GM12878 (cell line): Measurements from ENCODE around the gene TRPV5. TPM values are rescaled to one million over a fixed set of nuclear protein-coding genes. Genes with fewer than 3 reads are reported as not detected.

Experiments used
- ATAC-seq: fragments of 200-7000 bp; cut with Tn5 transposase; 3 replicates; pipeline ENCODE4 v1.9.1; 2020; ENCODE audit warnings: mild to moderate bottlenecking, moderate library complexity
- BruUV-seq: library from RNA; stranded (reverse); fragments of 400-500 nt; replicated peaks from 2 replicates; lab custom pipeline; 2021; lab: Mats Ljungman, UMichigan
- CTCF ChIA-PET: fragments of 300-600 bp; sonication (Branson Sonifier 250); formaldehyde crosslinking; extraction: SDS; loops from one replicate; lab custom pipeline; 2021; ENCODE audit warnings: inconsistent platforms; lab: Yijun Ruan, JAX
- POLR2A ChIA-PET: fragments of 350-600 bp; formaldehyde crosslinking; extraction: SDS; loops from one replicate; lab custom pipeline; 2021; ENCODE audit warnings: inconsistent platforms; lab: Charles Lee
- RAD21 ChIA-PET: fragments of 300-600 bp; sonication (Branson Sonifier 250); formaldehyde crosslinking; loops from one replicate; lab custom pipeline; 2023; ENCODE audit warnings: antibody characterized with exemption; ENCODE audit not compliant: unreplicated experiment; lab: Charles Lee
- SMC1A ChIA-PET: fragments of 300-600 bp; sonication (Branson Sonifier 250); formaldehyde crosslinking; loops from one replicate; lab custom pipeline; 2023; ENCODE audit not compliant: unreplicated experiment, uncharacterized antibody; lab: Charles Lee
- DNase-seq: peaks from one replicate; pipeline ENCODE4 v3.0.0-alpha.2; 2011; ENCODE audit warnings: low read depth, low spot score
- FAIRE-seq: peaks from 3 replicates; lab custom pipeline; 2011; peaks lifted over from hg19 to GRCh38; lab: Jason Lieb, UNC
- H2AFZ ChIP-seq: 2 replicates; pipeline ENCODE4 v1.6.0; 2011; ENCODE audit warnings: low read depth, low read length, control low read depth; ENCODE audit not compliant: control insufficient read depth
- H3K27ac ChIP-seq: 2 replicates; pipeline ENCODE4 v1.5.1; 2011; ENCODE audit warnings: control low read depth; ENCODE audit not compliant: control insufficient read depth, insufficient read depth
- H3K27me3 ChIP-seq, 2 experiments: replicated peaks in 1 of 2; 2 replicates each; pipeline versions ENCODE4 v1.6.0 to v1.6.1; 2011; ENCODE audit warnings: low read length in 1 of 2; ENCODE audit not compliant: control insufficient read depth in 2 of 2, insufficient read depth in 2 of 2
- H3K36me3 ChIP-seq, 2 experiments: 2 replicates each; pipeline ENCODE4 v1.5.1; 2011; ENCODE audit warnings: low read length in 1 of 2; ENCODE audit not compliant: control insufficient read depth in 2 of 2, insufficient read depth in 2 of 2
- H3K4me1 ChIP-seq: 2 replicates; pipeline ENCODE4 v1.6.1; 2011; ENCODE audit warnings: mild to moderate bottlenecking, low read length, moderate library complexity, mixed read lengths; ENCODE audit not compliant: control insufficient read depth, insufficient read depth
- H3K4me2 ChIP-seq: 2 replicates; pipeline ENCODE4 v1.6.0; 2011; ENCODE audit warnings: control low read depth; ENCODE audit not compliant: control insufficient read depth, insufficient read depth
- H3K4me3 ChIP-seq: fragments of 200-600 bp; sonication (generic); 2 replicates; pipeline ENCODE4 v1.5.1; 2016
- H3K79me2 ChIP-seq: 2 replicates; pipeline ENCODE4 v1.6.0; 2011; ENCODE audit warnings: low read length; ENCODE audit not compliant: control insufficient read depth, insufficient read depth
- H3K9ac ChIP-seq: 2 replicates; pipeline ENCODE4 v1.8.0; 2011; ENCODE audit warnings: low read length, control low read depth, mixed read lengths; ENCODE audit not compliant: control insufficient read depth, insufficient read depth
- H3K9me3 ChIP-seq: replicated peaks from 3 replicates; pipeline ENCODE4 v1.5.1; 2011; ENCODE audit warnings: mild to moderate bottlenecking, low read length; ENCODE audit not compliant: control insufficient read depth, insufficient read depth
- H4K20me1 ChIP-seq: 2 replicates; pipeline ENCODE4 v1.6.0; 2011; ENCODE audit not compliant: control insufficient read depth, insufficient read depth
- CBX3 ChIP-seq: fragments of 200-600 bp; sonication (generic); IDR thresholded peaks from 2 replicates; pipeline ENCODE4 v1.6.1; 2016; ENCODE audit warnings: low read depth, borderline replicate concordance
- DPF2 ChIP-seq: fragments of 450-650 bp; IDR thresholded peaks from 2 replicates; pipeline ENCODE4 v1.6.1; 2017; ENCODE audit warnings: mild to moderate bottlenecking
- EGR1 ChIP-seq, 2 experiments: IDR thresholded peaks; 1 replicate in 1 of 2; 2 replicates in 1 of 2; pipeline ENCODE4 v1.6.1; 2011 to 2012; ENCODE audit warnings: low read depth in 2 of 2, low read length in 2 of 2, borderline replicate concordance in 1 of 2, mild to moderate bottlenecking in 1 of 2, moderate library complexity in 1 of 2
- LARP7 ChIP-seq: fragments of 450-650 bp; IDR thresholded peaks from 2 replicates; pipeline ENCODE4 v1.6.1; 2017; ENCODE audit warnings: mild to moderate bottlenecking
- MEF2A ChIP-seq: IDR thresholded peaks from 2 replicates; pipeline ENCODE4 v1.6.1; 2011; ENCODE audit warnings: low read depth, mild to moderate bottlenecking, low read length, moderate library complexity; ENCODE audit not compliant: insufficient read depth
- NR2C2 ChIP-seq: IDR thresholded peaks from 2 replicates; pipeline ENCODE4 v1.6.1; 2011; ENCODE audit warnings: borderline replicate concordance, low read depth; ENCODE audit not compliant: control insufficient read depth, insufficient read length
- RAD51 ChIP-seq: fragments of 450-650 bp; IDR thresholded peaks from 2 replicates; pipeline ENCODE4 v1.6.1; 2016; ENCODE audit warnings: moderate library complexity, mild to moderate bottlenecking, inconsistent platforms
- RBBP5 ChIP-seq: fragments of 200-600 bp; sonication (generic); conservative IDR thresholded peaks from 2 replicates; pipeline ENCODE4 v1.6.1; 2016
- SREBF1 ChIP-seq: IDR thresholded peaks from 2 replicates; pipeline ENCODE4 v1.6.1; 2012; ENCODE audit warnings: mild to moderate bottlenecking, low read length
- TCF12 ChIP-seq: IDR thresholded peaks from 2 replicates; pipeline ENCODE4 v1.6.1; 2011; ENCODE audit warnings: low read depth, mild to moderate bottlenecking, low read length
- USF1 ChIP-seq: IDR thresholded peaks from 2 replicates; pipeline ENCODE4 v1.6.1; 2011; ENCODE audit warnings: borderline replicate concordance, low read depth, mild to moderate bottlenecking, moderate library complexity, mixed read lengths, low read length; ENCODE audit not compliant: insufficient read depth; ENCODE audit errors: extremely low read length
- WGBS: methylation state at CpG from one replicate; pipeline ENCODE4 v1.1.6; 2016; ENCODE audit warnings: low lambda C conversion rate; ENCODE audit not compliant: insufficient replicate concordance, insufficient coverage; ENCODE audit errors: missing lambda C conversion rate; 5-methylcytosine and 5-hydroxymethylcytosine counted together
- in situ Hi-C: fragments of 300-500 bp; cut with MboI; formaldehyde crosslinking; loops from 9 replicates; pipeline ENCODE4 v1.14.3; 2018; ENCODE audit warnings: mixed read lengths
- intact Hi-C: fragments of 100-400 bp; cut with micrococcal nuclease; formaldehyde crosslinking; loops from one replicate; pipeline ENCODE4 v1.14.2; 2022; ENCODE audit not compliant: unreplicated experiment
- polyA plus RNA-seq, 11 experiments: library from polyadenylated mRNA; depleted of rRNA in 4 of 11; unstranded in 6 of 11; stranded (reverse) in 5 of 11; fragments of >200 nt; fragmentation: Nextera tagmentation in 4 of 11; fragmentation: Illumina TruSeq in 1 of 11; extraction: Ambion mirVana in 4 of 11; extraction: Trizol in 1 of 11; gene quantifications; 1 replicate in 1 of 11; 2 replicates in 10 of 11; pipeline versions ENCODE4 v1.2.1 to v1.2.3, GENCODE V29; 2011 to 2016; ENCODE audit warnings: inconsistent platforms in 2 of 11, missing spikeins in 2 of 11, low read depth in 1 of 11
- total RNA-seq, 4 experiments: library from RNA; depleted of rRNA in 3 of 4; stranded (reverse); fragments of >200 nt in 3 of 4; fragmentation: Illumina TruSeq in 1 of 4; extraction: Trizol in 1 of 4; gene quantifications; 2 replicates each; pipeline versions ENCODE4 v1.2.1 to v1.2.3, GENCODE V29; 2013 to 2021
- TF ChIP-seq, protein P1 (sequence below): IDR thresholded peaks from 2 replicates; pipeline ENCODE4 v1.6.1; 2012; ENCODE audit warnings: improper control_type of control experiment, low read depth, low read length; ENCODE audit not compliant: insufficient replicate concordance

TRPV5 gene
- total and polyA plus RNA-seq, 10 of the 15 experiments (the other 5 are each of a cell fraction or from before 2014, with no cell fraction given): not detected

DNA sequence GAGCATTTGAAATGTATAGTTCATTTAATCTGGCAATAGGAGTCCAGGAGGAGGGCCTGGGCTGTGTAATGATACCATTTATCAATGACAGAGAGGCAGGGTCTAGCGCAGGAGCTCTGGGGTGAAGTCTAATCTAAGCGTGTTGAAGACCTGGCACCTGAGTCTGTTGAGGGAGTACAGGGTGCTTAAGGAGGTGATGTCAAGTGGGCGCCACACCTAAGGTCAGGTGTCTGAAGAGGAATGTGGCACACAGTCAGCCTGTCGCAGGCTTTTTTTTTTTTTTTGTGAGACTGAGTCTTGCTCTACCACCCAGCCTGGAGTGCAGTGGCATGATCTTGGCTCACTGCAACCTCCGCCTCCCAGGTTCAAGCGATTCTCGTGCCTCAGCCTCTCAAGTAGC is 8.0 kb upstream of the TRPV5 start:
- Histone ChIP-seq H3K4me1 (no peaks in the 10 kb centered on the region), H3K79me2 (no peaks in the 10 kb centered on the region), H2AFZ (no peak overlapping the region), H4K20me1 (no peaks in the 10 kb centered on the region)
- no peak for ATAC-seq
- POLR2A ChIA-PET: no interaction called here
- no TSS peak for BruUV-seq
- 37% methylated on average over 7 of the region's 7 CpGs for WGBS
- DNase-seq: no peak
- TF ChIP-seq DPF2: no peak
- no peak for TF ChIP-seq USF1
- TF ChIP-seq, all 136 proteins: peak for 0
- ChIA-PET RAD21 (no interaction called here), CTCF (interaction anchor here (0.6 to 2.3 kb wide), 2 partner anchors 17 to 1441 kb away, joined by 3 to 5 read pairs; no protein-coding TSS in a partner anchor), SMC1A (no interaction called here)
- Histone ChIP-seq H3K4me3 (no peak overlapping the region), H3K27me3 (no peaks in the 10 kb centered on the region), H3K27ac (no peak overlapping the region), H3K9ac (no peak overlapping the region), H3K9me3 (no peaks in the 10 kb centered on the region; the same call in 2 of the 3 replicates), H3K36me3 (no peaks in the 10 kb centered on the region), H3K4me2 (no peak overlapping the region)
- intact Hi-C loops: no loop called here
- in situ Hi-C loops: no loop called here
- no peak for FAIRE-seq

DNA sequence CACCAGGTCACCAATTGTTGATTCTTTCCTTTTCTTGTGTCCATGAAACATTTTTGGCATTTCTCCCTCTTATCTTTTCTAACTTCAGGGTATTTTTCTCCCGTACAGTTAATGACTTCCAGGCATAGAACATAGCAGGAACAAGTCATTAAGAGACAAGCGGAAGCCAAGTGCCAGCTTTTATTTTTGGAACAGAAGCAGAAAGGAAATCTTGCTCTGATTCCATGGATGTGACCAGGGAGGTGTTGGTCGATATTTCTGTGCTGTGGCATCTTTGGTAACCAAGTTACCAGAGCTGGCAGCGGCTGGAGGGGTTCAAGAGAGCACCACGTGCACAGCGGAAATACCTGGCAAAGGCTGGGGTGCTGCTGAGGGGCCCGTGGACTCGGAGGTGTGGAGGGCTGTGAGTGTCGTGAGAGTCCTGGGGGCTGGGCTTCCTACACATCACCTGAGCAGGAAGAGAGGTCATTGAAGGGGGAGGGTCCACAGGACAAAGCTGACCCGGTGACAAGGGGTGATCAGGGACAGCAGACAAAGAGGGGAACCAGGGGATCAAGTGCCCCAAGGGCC is 7.5 kb upstream of the TRPV5 start:
- CTCF ChIA-PET: interaction anchor here (2.3 kb wide), 1 partner anchor 17 kb away, joined by 5 read pairs; no protein-coding TSS in a partner anchor
- Histone ChIP-seq H3K9ac (no peak overlapping the region), H3K4me2 (no peak overlapping the region), H3K4me1 (no peaks in the 10 kb centered on the region), H3K79me2 (no peaks in the 10 kb centered on the region), H3K36me3 (no peaks in the 10 kb centered on the region), H3K4me3 (no peak overlapping the region), H4K20me1 (no peaks in the 10 kb centered on the region), H2AFZ (no peak overlapping the region), H3K9me3 (no peaks in the 10 kb centered on the region; the same call in 2 of the 3 replicates), H3K27me3 (no peaks in the 10 kb centered on the region; a peak in 1 of 4 replicates), H3K27ac (no peak overlapping the region)
- POLR2A ChIA-PET: no interaction called here
- no peak for DNase-seq
- in situ Hi-C loops (no loop called here), intact Hi-C loops (no loop called here)
- RAD21 ChIA-PET: no interaction called here
- WGBS: 18% methylated on average over 10 of the region's 10 CpGs
- no TSS peak for BruUV-seq
- no peak for ATAC-seq
- FAIRE-seq: no peak
- SMC1A ChIA-PET: no interaction called here
- TF ChIP-seq EGR1 (IDR thresholded peaks at IDR 0.05; ENCODE audit: borderline replicate concordance in 1 of 2, low read depth in 2 of 2, low read length in 2 of 2) (no peak), RBBP5 (no peak), CBX3 (no peak), MEF2A (no peak), TCF12 (no peak), RAD51 (no peak), LARP7 (no peak), SREBF1 (no peak), NR2C2 (no peak)
- TF ChIP-seq, protein P1, sequence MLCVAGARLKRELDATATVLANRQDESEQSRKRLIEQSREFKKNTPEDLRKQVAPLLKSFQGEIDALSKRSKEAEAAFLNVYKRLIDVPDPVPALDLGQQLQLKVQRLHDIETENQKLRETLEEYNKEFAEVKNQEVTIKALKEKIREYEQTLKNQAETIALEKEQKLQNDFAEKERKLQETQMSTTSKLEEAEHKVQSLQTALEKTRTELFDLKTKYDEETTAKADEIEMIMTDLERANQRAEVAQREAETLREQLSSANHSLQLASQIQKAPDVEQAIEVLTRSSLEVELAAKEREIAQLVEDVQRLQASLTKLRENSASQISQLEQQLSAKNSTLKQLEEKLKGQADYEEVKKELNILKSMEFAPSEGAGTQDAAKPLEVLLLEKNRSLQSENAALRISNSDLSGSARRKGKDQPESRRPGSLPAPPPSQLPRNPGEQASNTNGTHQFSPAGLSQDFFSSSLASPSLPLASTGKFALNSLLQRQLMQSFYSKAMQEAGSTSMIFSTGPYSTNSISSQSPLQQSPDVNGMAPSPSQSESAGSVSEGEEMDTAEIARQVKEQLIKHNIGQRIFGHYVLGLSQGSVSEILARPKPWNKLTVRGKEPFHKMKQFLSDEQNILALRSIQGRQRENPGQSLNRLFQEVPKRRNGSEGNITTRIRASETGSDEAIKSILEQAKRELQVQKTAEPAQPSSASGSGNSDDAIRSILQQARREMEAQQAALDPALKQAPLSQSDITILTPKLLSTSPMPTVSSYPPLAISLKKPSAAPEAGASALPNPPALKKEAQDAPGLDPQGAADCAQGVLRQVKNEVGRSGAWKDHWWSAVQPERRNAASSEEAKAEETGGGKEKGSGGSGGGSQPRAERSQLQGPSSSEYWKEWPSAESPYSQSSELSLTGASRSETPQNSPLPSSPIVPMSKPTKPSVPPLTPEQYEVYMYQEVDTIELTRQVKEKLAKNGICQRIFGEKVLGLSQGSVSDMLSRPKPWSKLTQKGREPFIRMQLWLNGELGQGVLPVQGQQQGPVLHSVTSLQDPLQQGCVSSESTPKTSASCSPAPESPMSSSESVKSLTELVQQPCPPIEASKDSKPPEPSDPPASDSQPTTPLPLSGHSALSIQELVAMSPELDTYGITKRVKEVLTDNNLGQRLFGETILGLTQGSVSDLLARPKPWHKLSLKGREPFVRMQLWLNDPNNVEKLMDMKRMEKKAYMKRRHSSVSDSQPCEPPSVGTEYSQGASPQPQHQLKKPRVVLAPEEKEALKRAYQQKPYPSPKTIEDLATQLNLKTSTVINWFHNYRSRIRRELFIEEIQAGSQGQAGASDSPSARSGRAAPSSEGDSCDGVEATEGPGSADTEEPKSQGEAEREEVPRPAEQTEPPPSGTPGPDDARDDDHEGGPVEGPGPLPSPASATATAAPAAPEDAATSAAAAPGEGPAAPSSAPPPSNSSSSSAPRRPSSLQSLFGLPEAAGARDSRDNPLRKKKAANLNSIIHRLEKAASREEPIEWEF: no peak
